ENCODE results near the gene ETV3L.

ETV3L gene

GRCh38 chr1:157131281-157131680 is 31.7 kb upstream of the ETV3L start:
- DNase-seq = no peak

- peak; percentile 44 for DNase-seq
Observed at GRCh38 chr1:157124855-157125254, 25.2 kb upstream of the ETV3L start.

- DNase-seq = peak; percentile 52
Observed at GRCh38 chr1:157119448-157119847, 19.8 kb upstream of the ETV3L start.

GRCh38 chr1:157119008-157119407 is 19.4 kb upstream of the ETV3L start:
- no peak for DNase-seq

- no peak for DNase-seq
Observed at GRCh38 chr1:157117527-157118057, 18.0 kb upstream of the ETV3L start.

- no peak for DNase-seq
Observed at GRCh38 chr1:157116737-157117103, 17.1 kb upstream of the ETV3L start.

- DNase-seq = no peak
Observed at GRCh38 chr1:157115851-157116736, 16.5 kb upstream of the ETV3L start.

GRCh38 chr1:157115429-157115838 is 15.8 kb upstream of the ETV3L start:
- DNase-seq = no peak

GRCh38 chr1:157114183-157115121 is 14.8 kb upstream of the ETV3L start:
- DNase-seq = no peak

- DNase-seq = no peak
Observed at GRCh38 chr1:157113631-157114030, 14.0 kb upstream of the ETV3L start.

- no peak for DNase-seq
Observed at GRCh38 chr1:157113106-157113505, 13.5 kb upstream of the ETV3L start.

GRCh38 chr1:157112186-157112867 is 12.7 kb upstream of the ETV3L start:
- DNase-seq = no peak

GRCh38 chr1:157111396-157112165 is 12.0 kb upstream of the ETV3L start:
- DNase-seq = no peak

- no peak for DNase-seq
Observed at GRCh38 chr1:157110686-157111085, 11.1 kb upstream of the ETV3L start.

- no peak for DNase-seq
Observed at GRCh38 chr1:157110003-157110402, 10.4 kb upstream of the ETV3L start.

- DNase-seq = no peak
Observed at GRCh38 chr1:157108448-157108847, 8.8 kb upstream of the ETV3L start.

- DNase-seq = no peak
Observed at GRCh38 chr1:157107702-157108101, 8.1 kb upstream of the ETV3L start.

GRCh38 chr1:157106813-157107189 is 7.2 kb upstream of the ETV3L start:
- DNase-seq = no peak

GRCh38 chr1:157105988-157106812 is 6.6 kb upstream of the ETV3L start:
- DNase-seq = no peak

GRCh38 chr1:157105298-157105987 is 5.8 kb upstream of the ETV3L start:
- DNase-seq = no peak
